ENCODE results near the gene CTNS. TPM values are rescaled to one million over a fixed set of nuclear protein-coding genes. Genes with fewer than 3 reads are reported as not detected.

The CTNS gene
- polyA plus RNA-seq, 1 donor from 2014 or later: 8.8 TPM

GRCh38 chr17:3682033-3682432 lies 45.5 kb downstream of the CTNS start:
- Histone ChIP-seq H2AFZ (ENCODE audit: low read depth, low read length) (no peak overlapping the region), H3K27ac (ENCODE audit: low read length) (no peak overlapping the region), H3K9ac (ENCODE audit: low read length) (no peak overlapping the region), H3F3A (ENCODE audit: insufficient read depth, low read length, poor library complexity, severe bottlenecking) (no peaks in the 10 kb centered on the region), H3K9me2 (ENCODE audit: insufficient read depth, low read length) (no peaks in the 10 kb centered on the region), H3K9me3 (ENCODE audit: low read length) (no peaks in the 10 kb centered on the region), H3K4me3 (ENCODE audit: low read length) (no peak overlapping the region), H3K79me2 (replicated peaks; ENCODE audit: insufficient read depth, low read length) (no peaks in the 10 kb centered on the region), H4K20me1 (ENCODE audit: insufficient read depth) (no peaks in the 10 kb centered on the region), H3K36me3 (ENCODE audit: insufficient read depth, low read length) (no peaks in the 10 kb centered on the region), H3K27me3 (ENCODE audit: insufficient read depth, low read depth, low read length) (no peaks in the 10 kb centered on the region), H3K4me2 (ENCODE audit: low read length) (no peak overlapping the region)
- no peak for TF ChIP-seq EP300 (conservative IDR thresholded peaks at IDR 0.05; ENCODE audit: poor library complexity, severe bottlenecking)
- no peak for TF ChIP-seq SMC3 (conservative IDR thresholded peaks at IDR 0.05; ENCODE audit: poor library complexity)
- TF ChIP-seq EZH2 (IDR thresholded peaks at IDR 0.05; ENCODE audit: borderline replicate concordance, insufficient read depth, low read length, poor library complexity, severe bottlenecking): no peak
- TF ChIP-seq, protein P1, sequence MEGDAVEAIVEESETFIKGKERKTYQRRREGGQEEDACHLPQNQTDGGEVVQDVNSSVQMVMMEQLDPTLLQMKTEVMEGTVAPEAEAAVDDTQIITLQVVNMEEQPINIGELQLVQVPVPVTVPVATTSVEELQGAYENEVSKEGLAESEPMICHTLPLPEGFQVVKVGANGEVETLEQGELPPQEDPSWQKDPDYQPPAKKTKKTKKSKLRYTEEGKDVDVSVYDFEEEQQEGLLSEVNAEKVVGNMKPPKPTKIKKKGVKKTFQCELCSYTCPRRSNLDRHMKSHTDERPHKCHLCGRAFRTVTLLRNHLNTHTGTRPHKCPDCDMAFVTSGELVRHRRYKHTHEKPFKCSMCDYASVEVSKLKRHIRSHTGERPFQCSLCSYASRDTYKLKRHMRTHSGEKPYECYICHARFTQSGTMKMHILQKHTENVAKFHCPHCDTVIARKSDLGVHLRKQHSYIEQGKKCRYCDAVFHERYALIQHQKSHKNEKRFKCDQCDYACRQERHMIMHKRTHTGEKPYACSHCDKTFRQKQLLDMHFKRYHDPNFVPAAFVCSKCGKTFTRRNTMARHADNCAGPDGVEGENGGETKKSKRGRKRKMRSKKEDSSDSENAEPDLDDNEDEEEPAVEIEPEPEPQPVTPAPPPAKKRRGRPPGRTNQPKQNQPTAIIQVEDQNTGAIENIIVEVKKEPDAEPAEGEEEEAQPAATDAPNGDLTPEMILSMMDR (IDR thresholded peaks at IDR 0.05; ENCODE audit: poor library complexity, severe bottlenecking): no peak
- TF ChIP-seq MXI1 (conservative IDR thresholded peaks at IDR 0.05; ENCODE audit: poor library complexity, severe bottlenecking): no peak
- no peak for TF ChIP-seq TAF1 (IDR thresholded peaks at IDR 0.05; ENCODE audit: low read depth)
- TF ChIP-seq RAD21 (conservative IDR thresholded peaks at IDR 0.05): no peak
- TF ChIP-seq, protein P2, sequence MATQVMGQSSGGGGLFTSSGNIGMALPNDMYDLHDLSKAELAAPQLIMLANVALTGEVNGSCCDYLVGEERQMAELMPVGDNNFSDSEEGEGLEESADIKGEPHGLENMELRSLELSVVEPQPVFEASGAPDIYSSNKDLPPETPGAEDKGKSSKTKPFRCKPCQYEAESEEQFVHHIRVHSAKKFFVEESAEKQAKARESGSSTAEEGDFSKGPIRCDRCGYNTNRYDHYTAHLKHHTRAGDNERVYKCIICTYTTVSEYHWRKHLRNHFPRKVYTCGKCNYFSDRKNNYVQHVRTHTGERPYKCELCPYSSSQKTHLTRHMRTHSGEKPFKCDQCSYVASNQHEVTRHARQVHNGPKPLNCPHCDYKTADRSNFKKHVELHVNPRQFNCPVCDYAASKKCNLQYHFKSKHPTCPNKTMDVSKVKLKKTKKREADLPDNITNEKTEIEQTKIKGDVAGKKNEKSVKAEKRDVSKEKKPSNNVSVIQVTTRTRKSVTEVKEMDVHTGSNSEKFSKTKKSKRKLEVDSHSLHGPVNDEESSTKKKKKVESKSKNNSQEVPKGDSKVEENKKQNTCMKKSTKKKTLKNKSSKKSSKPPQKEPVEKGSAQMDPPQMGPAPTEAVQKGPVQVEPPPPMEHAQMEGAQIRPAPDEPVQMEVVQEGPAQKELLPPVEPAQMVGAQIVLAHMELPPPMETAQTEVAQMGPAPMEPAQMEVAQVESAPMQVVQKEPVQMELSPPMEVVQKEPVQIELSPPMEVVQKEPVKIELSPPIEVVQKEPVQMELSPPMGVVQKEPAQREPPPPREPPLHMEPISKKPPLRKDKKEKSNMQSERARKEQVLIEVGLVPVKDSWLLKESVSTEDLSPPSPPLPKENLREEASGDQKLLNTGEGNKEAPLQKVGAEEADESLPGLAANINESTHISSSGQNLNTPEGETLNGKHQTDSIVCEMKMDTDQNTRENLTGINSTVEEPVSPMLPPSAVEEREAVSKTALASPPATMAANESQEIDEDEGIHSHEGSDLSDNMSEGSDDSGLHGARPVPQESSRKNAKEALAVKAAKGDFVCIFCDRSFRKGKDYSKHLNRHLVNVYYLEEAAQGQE (IDR thresholded peaks at IDR 0.05; ENCODE audit: borderline replicate concordance): no peak
- no peak for TF ChIP-seq POLR2AphosphoS5 (IDR thresholded peaks at IDR 0.05)

DNA sequence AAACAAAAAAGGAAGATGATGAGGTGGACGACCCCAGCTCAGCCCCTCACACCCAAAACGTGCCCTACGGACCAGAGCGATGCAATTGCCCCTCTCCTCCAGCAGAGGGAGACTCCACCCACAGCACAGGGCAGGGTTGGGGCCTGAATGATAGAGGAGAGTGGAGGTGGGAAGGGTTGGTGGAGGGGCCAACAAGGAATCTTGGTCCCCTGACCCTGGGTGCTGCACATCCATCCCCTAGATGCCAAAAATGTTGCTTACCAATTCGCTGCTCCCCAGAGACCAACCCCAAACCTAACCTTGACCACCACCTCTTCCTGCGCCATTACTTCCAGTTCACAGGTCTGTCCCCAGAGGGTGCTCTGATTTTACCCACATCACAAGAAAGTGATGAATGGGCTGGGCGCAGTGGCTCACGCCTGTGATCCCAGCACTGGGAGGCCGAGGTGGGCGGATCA lies 46.5 kb downstream of the CTNS start:
- Histone ChIP-seq H3K9ac (ENCODE audit: low read length) (no peak overlapping the region), H3F3A (ENCODE audit: insufficient read depth, low read length, poor library complexity, severe bottlenecking) (no peaks in the 10 kb centered on the region), H3K9me2 (ENCODE audit: insufficient read depth, low read length) (no peaks in the 10 kb centered on the region), H3K27ac (ENCODE audit: low read length) (no peak overlapping the region), H3K27me3 (ENCODE audit: insufficient read depth, low read depth, low read length) (no peaks in the 10 kb centered on the region), H2AFZ (ENCODE audit: low read depth, low read length) (no peak overlapping the region), H4K20me1 (ENCODE audit: insufficient read depth) (no peaks in the 10 kb centered on the region), H3K9me3 (ENCODE audit: low read length) (no peaks in the 10 kb centered on the region), H3K4me2 (ENCODE audit: low read length) (no peak overlapping the region), H3K4me3 (ENCODE audit: low read length) (no peak overlapping the region), H3K79me2 (replicated peaks; ENCODE audit: insufficient read depth, low read length) (no peaks in the 10 kb centered on the region), H3K36me3 (ENCODE audit: insufficient read depth, low read length) (no peaks in the 10 kb centered on the region)
- TF ChIP-seq POLR2AphosphoS5 (IDR thresholded peaks at IDR 0.05) (no peak), RAD21 (conservative IDR thresholded peaks at IDR 0.05) (no peak), EP300 (conservative IDR thresholded peaks at IDR 0.05; ENCODE audit: poor library complexity, severe bottlenecking) (no peak), TAF1 (IDR thresholded peaks at IDR 0.05; ENCODE audit: low read depth) (no peak), MXI1 (conservative IDR thresholded peaks at IDR 0.05; ENCODE audit: poor library complexity, severe bottlenecking) (no peak), SMC3 (conservative IDR thresholded peaks at IDR 0.05; ENCODE audit: poor library complexity) (no peak), EZH2 (IDR thresholded peaks at IDR 0.05; ENCODE audit: borderline replicate concordance, insufficient read depth, low read length, poor library complexity, severe bottlenecking) (no peak)
- TF ChIP-seq, protein P2 (IDR thresholded peaks at IDR 0.05; ENCODE audit: borderline replicate concordance): no peak
- TF ChIP-seq, protein P1 (IDR thresholded peaks at IDR 0.05; ENCODE audit: poor library complexity, severe bottlenecking): no peak
